HCT116 (cell line): ENCODE measurements around the gene KRT79. TPM values are rescaled to one million over a fixed set of nuclear protein-coding genes. Genes with fewer than 3 reads are reported as not detected.

Experiments used
- ATAC-seq: fragments of 200-7000 bp; cut with Tn5 transposase; 2 replicates; pipeline ENCODE4 v1.9.1; 2020; ENCODE audit warnings: mild to moderate bottlenecking, moderate library complexity
- BruUV-seq: library from RNA; stranded (reverse); fragments of 400-500 nt; replicated peaks from 2 replicates; lab custom pipeline; 2021; lab: Mats Ljungman, UMichigan
- CTCF ChIA-PET: fragments of 300-600 bp; sonication (Branson Sonifier 250); formaldehyde crosslinking; loops from one replicate; lab custom pipeline; 2021; ENCODE audit warnings: antibody characterized with exemption; lab: Charles Lee
- POLR2A ChIA-PET: fragments of 300-600, 350-600 bp; sonication (Branson Sonifier 250); formaldehyde crosslinking; loops from one replicate; lab custom pipeline; 2021; ENCODE audit warnings: antibody characterized with exemption; lab: Charles Lee
- RAD21 ChIA-PET, 2 experiments: fragments of 300-600 bp; sonication (Branson Sonifier 250); formaldehyde crosslinking; loops; one replicate each; lab custom pipeline; 2023; ENCODE audit warnings: low total read pairs in 2 of 2; ENCODE audit not compliant: uncharacterized antibody in 2 of 2, unreplicated experiment in 2 of 2, low non-redundant PET in 1 of 2; lab: Charles Lee
- DNase-seq: peaks from one replicate; pipeline ENCODE4 v3.0.0-alpha.2; 2010; ENCODE audit warnings: low read depth, low spot score
- H2AFZ ChIP-seq: fragments of 200-600 bp; shearing (Covaris generic), sonication (generic); 2 replicates; pipeline ENCODE4 v1.6.1; 2017; ENCODE audit warnings: low read depth, mixed run types, mixed read lengths, antibody characterized with exemption, low read length; ENCODE audit not compliant: poor library complexity, severe bottlenecking
- H3K27ac ChIP-seq: 2 replicates; pipeline ENCODE4 v1.5.1; 2012; ENCODE audit warnings: low read depth, low read length
- H3K27me3 ChIP-seq: fragments of 200-600 bp; sonication (generic); 2 replicates; pipeline ENCODE4 v1.6.1; 2016; ENCODE audit warnings: mixed run types, low read length, mixed read lengths; ENCODE audit not compliant: insufficient read depth
- H3K36me3 ChIP-seq, 2 experiments: fragments of 200-500 bp in 1 of 2; fragments of 200-600 bp in 1 of 2; sonication (Bioruptor generic) in 1 of 2; sonication (generic) in 1 of 2; 2 replicates each; pipeline versions ENCODE4 v1.5.1 to v1.6.1; 2014 to 2016; ENCODE audit warnings: low read length in 2 of 2, inconsistent platforms in 1 of 2, mixed read lengths in 1 of 2, mixed run types in 1 of 2; ENCODE audit not compliant: insufficient read depth in 2 of 2, control insufficient read depth in 1 of 2
- H3K4me1 ChIP-seq, 2 experiments: fragments of 200-600 bp in 1 of 2; sonication (generic) in 1 of 2; 2 replicates each; pipeline versions ENCODE4 v1.5.1 to v1.6.1; 2012 to 2017; ENCODE audit warnings: low read length in 2 of 2, inconsistent platforms in 1 of 2, mild to moderate bottlenecking in 1 of 2, mixed read lengths in 1 of 2, mixed run types in 1 of 2, moderate library complexity in 1 of 2; ENCODE audit not compliant: insufficient read depth in 2 of 2, control insufficient read depth in 1 of 2
- H3K4me2 ChIP-seq: fragments of 200-600 bp; sonication (generic); 2 replicates; pipeline ENCODE4 v1.6.1; 2017; ENCODE audit warnings: mixed run types, low read length, mixed read lengths
- H3K4me3 ChIP-seq, 2 experiments: fragments of 200-600 bp in 1 of 2; sonication (generic) in 1 of 2; replicated peaks in 1 of 2; 2 replicates each; pipeline ENCODE4 v1.5.1; 2011 to 2016; ENCODE audit warnings: low read length in 2 of 2, control low read depth in 1 of 2, low read depth in 1 of 2, mild to moderate bottlenecking in 1 of 2, mixed read lengths in 1 of 2, mixed run types in 1 of 2
- H3K79me2 ChIP-seq: fragments of 200-600 bp; sonication (generic); 2 replicates; pipeline ENCODE4 v1.6.1; 2017; ENCODE audit warnings: mild to moderate bottlenecking, mixed run types, low read length, moderate library complexity, mixed read lengths; ENCODE audit not compliant: insufficient read depth
- H3K9ac ChIP-seq: fragments of 200-600 bp; sonication (generic); 2 replicates; pipeline ENCODE4 v1.6.1; 2016; ENCODE audit warnings: low read length, mixed read lengths
- H3K9me2 ChIP-seq: fragments of 200-600 bp; sonication (generic), shearing (Covaris generic); 2 replicates; pipeline ENCODE4 v1.6.1; 2017; ENCODE audit warnings: mixed run types, mild to moderate bottlenecking, moderate library complexity; ENCODE audit not compliant: insufficient read depth
- H3K9me3 ChIP-seq, 2 experiments: fragments of 200-500 bp in 1 of 2; fragments of 200-600 bp in 1 of 2; sonication (Bioruptor generic) in 1 of 2; sonication (generic) in 1 of 2; 2 replicates each; pipeline ENCODE4 v1.6.1; 2014 to 2017; ENCODE audit warnings: low read length in 2 of 2, mixed read lengths in 2 of 2, inconsistent platforms in 1 of 2, low read depth in 1 of 2, mild to moderate bottlenecking in 1 of 2, mixed run types in 1 of 2, moderate library complexity in 1 of 2; ENCODE audit not compliant: control insufficient read depth in 1 of 2, insufficient read depth in 1 of 2
- H4K20me1 ChIP-seq: fragments of 200-600 bp; sonication (generic), shearing (Covaris generic); 2 replicates; pipeline ENCODE4 v1.6.1; 2017; ENCODE audit warnings: mixed run types, mild to moderate bottlenecking, moderate library complexity; ENCODE audit not compliant: insufficient read depth
- CBX3 ChIP-seq: IDR thresholded peaks from 2 replicates; pipeline ENCODE4 v1.6.1; 2012; ENCODE audit warnings: low read depth
- CEBPB ChIP-seq: IDR thresholded peaks from 2 replicates; pipeline ENCODE4 v1.6.1; 2012; ENCODE audit warnings: low read depth
- EGR1 ChIP-seq: IDR thresholded peaks from 2 replicates; pipeline ENCODE4 v1.6.1; 2012; ENCODE audit warnings: low read depth
- POLR2A ChIP-seq: IDR thresholded peaks from 2 replicates; pipeline ENCODE4 v1.7.0; 2011; ENCODE audit warnings: borderline replicate concordance; ENCODE audit not compliant: insufficient read depth, insufficient read length; ENCODE audit errors: extremely low read depth
- RAD21 ChIP-seq: IDR thresholded peaks from 2 replicates; pipeline ENCODE4 v1.6.1; 2012; ENCODE audit warnings: low read depth, mild to moderate bottlenecking
- SIN3A ChIP-seq: IDR thresholded peaks from 2 replicates; pipeline ENCODE4 v1.6.1; 2012; ENCODE audit warnings: low read depth
- SRF ChIP-seq: IDR thresholded peaks from 2 replicates; pipeline ENCODE4 v1.6.1; 2012; ENCODE audit warnings: low read depth
- YY1 ChIP-seq: IDR thresholded peaks from 2 replicates; pipeline ENCODE4 v1.6.1; 2011; ENCODE audit warnings: low read length, low read depth, moderate library complexity, mild to moderate bottlenecking; ENCODE audit not compliant: insufficient replicate concordance; ENCODE audit errors: extremely low read depth
- ZBTB33 ChIP-seq: IDR thresholded peaks from 2 replicates; pipeline ENCODE4 v1.6.1; 2011; ENCODE audit warnings: mild to moderate bottlenecking, low read length, moderate library complexity; ENCODE audit not compliant: insufficient replicate concordance; ENCODE audit errors: extremely low read depth
- ZFX ChIP-seq: fragments of 450-650 bp; IDR thresholded peaks from 2 replicates; pipeline ENCODE4 v1.6.1; 2017
- intact Hi-C: fragments of 100-400 bp; cut with micrococcal nuclease; formaldehyde crosslinking; loops from 2 replicates; pipeline ENCODE4 v1.10.0; 2022
- total RNA-seq: library from RNA; stranded (reverse); gene quantifications from one replicate; pipeline ENCODE4 v1.2.1, GENCODE V29; 2021; ENCODE audit not compliant: unreplicated experiment
- TF ChIP-seq, protein P1 (sequence below): IDR thresholded peaks from 2 replicates; pipeline ENCODE4 v1.6.1; 2012; ENCODE audit warnings: low read depth

The KRT79 gene
- total RNA-seq, 1 experiment from 2014 or later = not detected

DNA sequence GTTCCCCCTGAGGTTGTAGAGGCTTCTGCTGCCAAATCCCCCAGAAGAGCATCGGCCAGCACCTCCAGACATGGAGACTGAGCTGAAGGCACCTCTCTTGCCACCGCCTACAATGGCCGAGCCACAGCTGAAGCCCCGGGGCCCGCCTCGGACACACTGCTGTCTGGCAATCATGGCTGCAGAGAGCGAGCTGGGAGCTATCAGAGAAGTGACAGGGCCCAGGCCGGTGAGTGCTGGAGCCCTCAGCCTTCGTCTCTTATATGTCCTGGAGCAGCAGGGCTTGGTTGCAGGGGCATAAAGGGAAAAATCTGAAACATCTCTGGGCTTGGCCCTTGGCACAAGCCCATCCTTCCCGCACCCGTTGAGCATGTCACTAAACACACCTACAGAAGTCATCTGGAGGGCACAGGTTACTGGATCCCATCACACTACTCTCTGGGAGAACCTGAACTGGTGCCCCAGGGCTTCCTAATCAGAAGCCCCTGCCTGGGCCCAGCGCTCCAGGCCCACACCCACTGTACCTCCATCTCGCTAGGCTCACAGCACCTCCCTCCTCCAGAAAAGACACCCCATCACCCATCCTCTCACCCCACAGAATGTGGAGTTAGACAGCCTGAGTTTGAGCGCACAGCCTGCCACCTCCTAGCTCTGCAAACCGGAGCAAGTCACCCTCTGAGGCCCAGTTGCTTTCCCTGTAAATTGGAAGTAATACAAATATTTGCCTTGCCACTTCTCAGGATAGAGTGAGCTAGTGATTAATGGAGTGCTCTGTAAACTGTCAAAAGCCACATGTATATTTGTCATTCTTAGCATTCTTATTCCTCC lies 20.0 kb downstream of the KRT79 start, which contains the start of gene KRT4:
TSS of gene KRT4 (minus strand) at position 232 of the 825 bp plus-strand sequence. CDS start at position 174, 58 bp downstream.
- Histone ChIP-seq H2AFZ (no peak within 1 kb of the TSS), H4K20me1 (no peaks in the 10 kb centered on the region), H3K4me2 (no peak within 1 kb of the TSS), H3K4me1 (no peaks in the 10 kb centered on the region), H3K36me3 (no peaks in the 10 kb centered on the region), H3K9me2 (no peaks in the 10 kb centered on the region), H3K9ac (no peak within 1 kb of the TSS), H3K4me3 (no peak within 1 kb of the TSS), H3K9me3 (no peaks in the 10 kb centered on the region), H3K79me2 (no peaks in the 10 kb centered on the region), H3K27ac (no peak within 1 kb of the TSS), H3K27me3 (peaks cover 8% of the 10 kb centered on the region; the same call in 1 of the 2 replicates)
- CTCF ChIA-PET = no interaction called here
- ATAC-seq (no peak), DNase-seq (no peak)
- TF ChIP-seq RAD21 (no peak), YY1 (no peak), SRF (no peak), ZBTB33 (no peak), CBX3 (no peak), CEBPB (no peak), ZFX (no peak), SIN3A (no peak), POLR2A (no peak), EGR1 (no peak)
- TF ChIP-seq, protein P1, sequence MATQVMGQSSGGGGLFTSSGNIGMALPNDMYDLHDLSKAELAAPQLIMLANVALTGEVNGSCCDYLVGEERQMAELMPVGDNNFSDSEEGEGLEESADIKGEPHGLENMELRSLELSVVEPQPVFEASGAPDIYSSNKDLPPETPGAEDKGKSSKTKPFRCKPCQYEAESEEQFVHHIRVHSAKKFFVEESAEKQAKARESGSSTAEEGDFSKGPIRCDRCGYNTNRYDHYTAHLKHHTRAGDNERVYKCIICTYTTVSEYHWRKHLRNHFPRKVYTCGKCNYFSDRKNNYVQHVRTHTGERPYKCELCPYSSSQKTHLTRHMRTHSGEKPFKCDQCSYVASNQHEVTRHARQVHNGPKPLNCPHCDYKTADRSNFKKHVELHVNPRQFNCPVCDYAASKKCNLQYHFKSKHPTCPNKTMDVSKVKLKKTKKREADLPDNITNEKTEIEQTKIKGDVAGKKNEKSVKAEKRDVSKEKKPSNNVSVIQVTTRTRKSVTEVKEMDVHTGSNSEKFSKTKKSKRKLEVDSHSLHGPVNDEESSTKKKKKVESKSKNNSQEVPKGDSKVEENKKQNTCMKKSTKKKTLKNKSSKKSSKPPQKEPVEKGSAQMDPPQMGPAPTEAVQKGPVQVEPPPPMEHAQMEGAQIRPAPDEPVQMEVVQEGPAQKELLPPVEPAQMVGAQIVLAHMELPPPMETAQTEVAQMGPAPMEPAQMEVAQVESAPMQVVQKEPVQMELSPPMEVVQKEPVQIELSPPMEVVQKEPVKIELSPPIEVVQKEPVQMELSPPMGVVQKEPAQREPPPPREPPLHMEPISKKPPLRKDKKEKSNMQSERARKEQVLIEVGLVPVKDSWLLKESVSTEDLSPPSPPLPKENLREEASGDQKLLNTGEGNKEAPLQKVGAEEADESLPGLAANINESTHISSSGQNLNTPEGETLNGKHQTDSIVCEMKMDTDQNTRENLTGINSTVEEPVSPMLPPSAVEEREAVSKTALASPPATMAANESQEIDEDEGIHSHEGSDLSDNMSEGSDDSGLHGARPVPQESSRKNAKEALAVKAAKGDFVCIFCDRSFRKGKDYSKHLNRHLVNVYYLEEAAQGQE = no peak
- POLR2A ChIA-PET = no interaction called here
- BruUV-seq = no TSS peak
- RAD21 ChIA-PET = no interaction called here
- intact Hi-C loops = no loop called here
